Measurements from ENCODE around the gene OSBPL3.

DNA sequence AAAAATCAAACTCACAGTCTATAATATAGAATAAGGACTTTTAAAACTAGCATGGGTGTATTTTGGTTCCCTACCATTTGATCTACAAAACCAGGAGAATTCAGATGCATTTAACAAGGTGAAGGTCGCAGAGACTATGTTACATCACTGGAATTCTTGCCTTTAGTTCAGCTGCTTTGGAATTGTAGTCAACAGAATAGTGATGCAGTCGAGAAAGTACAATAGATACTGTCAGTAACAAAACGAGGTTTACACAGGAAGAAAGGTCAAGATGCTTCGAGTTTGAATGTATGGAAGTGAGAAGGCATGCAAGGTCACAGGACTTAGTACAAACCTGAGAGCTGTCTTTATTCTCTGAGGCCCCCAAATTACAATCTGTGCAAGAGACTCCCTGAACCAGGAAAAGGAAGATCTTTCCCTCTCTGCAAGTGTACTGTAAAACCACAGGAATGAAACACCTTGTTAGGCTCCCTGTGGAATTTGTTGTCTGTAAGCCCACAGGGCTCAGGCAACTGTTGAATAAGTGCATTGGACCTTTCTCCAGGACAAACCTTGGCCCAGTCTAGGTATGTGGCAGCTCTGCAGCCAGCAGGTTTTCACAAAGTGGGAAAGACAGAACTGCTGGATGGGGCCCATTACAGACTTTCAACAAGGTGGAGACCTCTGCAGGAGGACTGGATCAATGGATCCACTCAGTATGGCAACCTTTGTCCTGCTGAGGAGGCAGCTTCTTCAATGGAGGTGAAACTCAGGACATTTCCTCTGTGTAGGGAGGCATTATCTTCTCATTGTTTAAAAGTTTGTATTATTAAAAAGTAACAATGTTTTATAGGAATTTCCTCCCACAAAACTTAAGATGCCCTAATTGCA is 121.6 kb downstream of the OSBPL3 start:
- TF ChIP-seq POLR2AphosphoS5 (IDR thresholded peaks at IDR 0.05; ENCODE audit: borderline replicate concordance, low read depth, low read length) (no peak), EZH2 (IDR thresholded peaks at IDR 0.05) (no peak), FOXP2 (optimal IDR thresholded peaks at IDR 0.05; ENCODE audit: control extremely low read depth, extremely low read length, insufficient read depth) (no peak)
